ENCODE data around the gene FAM76A.
A peak's percentile ranks its signal among the peaks of the same experiment; 100 is the strongest.
"Not testable (repeated sequence)": the region's sequence is repeated elsewhere in the genome, so short reads cannot be mapped to it uniquely, and the experiment has no call there.

FAM76A gene

GRCh38 chr1:27725374-27726172 is at the start of gene FAM76A:
Gene FAM76A, plus strand, starts transcription at chr1:27725961. Its CDS starts 120 bp downstream, at chr1:27726081.
- DNase-seq = peak; percentile 100

DNA sequence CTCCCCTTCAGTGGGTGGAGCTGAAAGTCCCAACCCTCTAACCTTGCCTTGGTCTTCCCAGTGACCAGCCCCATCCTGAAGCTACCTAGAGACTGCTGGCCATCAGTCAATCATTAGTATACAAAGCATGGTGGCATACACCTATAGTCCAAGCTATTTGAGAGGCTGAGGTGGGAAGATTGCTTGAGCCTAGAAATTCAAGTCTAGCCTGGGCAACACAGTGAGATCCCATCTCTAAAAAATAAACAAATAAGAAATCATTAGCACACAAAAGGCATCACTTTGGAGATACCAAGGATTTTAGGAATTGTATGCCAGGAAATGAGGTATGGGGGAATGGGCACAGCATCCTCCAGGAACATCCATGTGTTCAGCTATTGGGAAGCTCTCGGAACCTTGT is 49.4 kb upstream of the FAM76A start:
- in situ Hi-C loops (cut with MboI; ENCODE audit: low pct_unique_long_range_greater_than_20kb, low sequenced_read_pairs) = no loop called here
- DNase-seq = no peak

More at GRCh38 chr1:27725374-27726172, at the start of gene FAM76A:
- in situ Hi-C loops (cut with MboI; ENCODE audit: low pct_unique_long_range_greater_than_20kb, low sequenced_read_pairs) = no loop called here

GRCh38 chr1:27678747-27679146 is 47.0 kb upstream of the FAM76A start:
- no peak for DNase-seq
- in situ Hi-C loops (cut with MboI; ENCODE audit: low pct_unique_long_range_greater_than_20kb, low sequenced_read_pairs) = no loop called here

DNA sequence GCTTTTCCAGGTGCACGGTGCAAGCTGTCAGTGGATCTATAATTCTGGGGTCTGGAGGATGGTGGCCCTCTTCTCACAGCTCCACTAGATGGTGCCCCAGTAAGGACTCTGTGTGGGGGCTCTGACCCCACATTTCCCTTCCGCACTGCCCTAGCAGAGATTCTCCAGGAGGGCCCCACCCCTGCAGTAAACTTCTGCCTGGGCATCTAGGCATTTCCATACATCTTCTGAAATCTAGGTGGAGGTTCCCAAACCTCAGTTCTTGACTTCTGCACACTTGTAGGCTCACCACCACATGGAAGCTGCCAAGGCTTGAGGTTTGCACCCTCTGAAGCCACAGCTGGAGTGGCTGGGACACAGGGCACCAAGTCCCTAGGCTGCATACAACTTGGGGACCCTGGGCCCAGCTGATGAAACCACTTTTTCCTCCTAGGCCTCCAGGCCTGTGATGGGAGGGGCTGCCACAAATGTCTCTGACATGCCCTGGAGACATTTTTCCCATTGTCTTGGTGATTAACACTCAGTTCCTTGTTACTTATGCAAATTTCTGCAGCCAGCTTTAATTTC is 45.5 kb upstream of the FAM76A start:
- in situ Hi-C loops (cut with MboI; ENCODE audit: low pct_unique_long_range_greater_than_20kb, low sequenced_read_pairs); DNase-seq: not testable (repeated sequence)

DNA sequence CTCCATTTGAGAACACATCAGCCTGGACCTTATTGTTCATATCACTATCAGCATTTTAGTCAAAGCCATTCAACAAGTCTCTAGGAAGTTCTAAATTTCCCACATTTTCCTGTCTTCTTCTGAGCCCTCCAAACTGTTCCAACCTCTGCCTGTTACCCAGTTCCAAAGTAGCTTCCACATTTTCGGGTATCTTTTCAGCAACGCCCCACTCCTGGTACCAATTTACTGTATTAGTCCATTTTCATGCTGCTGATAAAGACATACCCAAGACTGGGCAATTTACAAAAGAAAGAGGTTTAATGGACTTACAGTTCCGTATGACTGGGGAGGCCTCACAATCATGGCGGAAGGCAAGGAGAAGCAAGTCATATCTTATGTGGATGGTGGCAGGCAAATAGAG is 44.2 kb upstream of the FAM76A start:
- DNase-seq; in situ Hi-C loops (cut with MboI; ENCODE audit: low pct_unique_long_range_greater_than_20kb, low sequenced_read_pairs): not testable (repeated sequence)

DNA sequence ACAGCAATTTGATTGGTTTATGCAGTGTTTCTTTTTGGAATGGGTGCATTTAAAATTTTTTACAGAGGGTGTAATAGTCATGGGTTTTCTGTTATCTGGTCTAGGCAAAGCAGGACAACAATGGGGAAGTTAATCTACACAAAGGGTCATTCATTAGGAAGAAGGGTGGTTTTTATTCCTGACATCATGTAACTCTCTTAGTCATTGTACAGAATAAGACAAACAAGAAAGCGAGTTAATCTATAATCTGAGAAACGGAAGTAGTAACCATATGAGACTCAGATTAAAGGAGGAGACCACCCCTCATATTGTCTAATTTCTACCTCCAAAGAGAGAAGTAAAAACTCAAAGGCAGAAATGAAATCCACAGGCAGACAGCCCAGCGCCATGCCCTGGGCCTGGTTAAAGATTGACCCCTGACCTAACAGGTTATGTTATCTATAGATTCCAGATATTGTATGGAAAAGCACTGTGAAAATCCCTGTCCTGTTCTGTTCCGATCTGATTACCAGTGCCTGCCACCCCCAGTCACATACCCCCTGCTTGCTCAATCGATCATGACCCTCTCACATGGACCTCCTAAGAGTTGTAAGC is 43.3 kb upstream of the FAM76A start:
- in situ Hi-C loops (cut with MboI; ENCODE audit: low pct_unique_long_range_greater_than_20kb, low sequenced_read_pairs) = no loop called here
- no peak for DNase-seq

DNA sequence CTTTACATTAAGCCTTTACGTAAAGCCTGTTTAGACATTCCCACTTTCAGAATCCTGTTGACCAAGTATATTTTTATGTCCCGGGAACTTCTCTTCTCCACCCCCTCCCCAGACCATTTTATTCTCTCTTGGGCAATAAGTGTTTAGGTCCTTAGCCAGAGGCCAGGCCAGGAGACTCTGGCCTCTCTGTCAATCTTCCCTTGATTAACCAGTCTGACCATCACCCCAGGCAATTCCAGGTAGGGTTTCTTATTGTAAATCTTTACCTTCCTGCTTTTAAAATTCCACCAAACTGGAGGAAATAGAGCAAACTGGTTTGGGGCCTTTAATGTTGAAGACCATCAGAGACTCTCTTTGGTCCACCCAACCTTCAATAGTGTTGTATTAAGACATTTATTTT is 41.6 kb upstream of the FAM76A start:
- in situ Hi-C loops (cut with MboI; ENCODE audit: low pct_unique_long_range_greater_than_20kb, low sequenced_read_pairs) = no loop called here
- DNase-seq = no peak

- in situ Hi-C loops (cut with MboI; ENCODE audit: low pct_unique_long_range_greater_than_20kb, low sequenced_read_pairs) = no loop called here
- no peak for DNase-seq
Measured at GRCh38 chr1:27686223-27686990, 39.4 kb upstream of the FAM76A start.

DNA sequence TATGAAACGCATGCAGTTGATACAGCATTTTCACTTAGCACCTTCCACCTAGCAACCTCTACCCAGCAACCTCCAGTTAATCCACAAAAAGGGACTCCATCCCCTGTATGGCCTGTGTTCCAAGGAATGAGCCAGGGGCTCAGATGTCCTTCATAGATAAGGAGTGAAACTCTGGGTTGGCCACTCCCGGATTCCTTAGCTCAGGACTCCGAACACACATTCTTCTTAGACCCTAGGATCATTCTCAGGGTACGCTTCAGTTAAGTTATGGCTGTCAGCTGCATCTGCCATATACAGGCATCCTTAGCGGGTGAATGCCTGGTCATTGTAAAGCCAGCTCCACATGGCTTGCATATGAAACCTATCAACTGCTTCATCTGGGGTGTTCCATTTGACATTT is 37.9 kb upstream of the FAM76A start:
- in situ Hi-C loops (cut with MboI; ENCODE audit: low pct_unique_long_range_greater_than_20kb, low sequenced_read_pairs) = no loop called here
- no peak for DNase-seq

GRCh38 chr1:27689423-27690173 is 36.2 kb upstream of the FAM76A start:
- in situ Hi-C loops (cut with MboI; ENCODE audit: low pct_unique_long_range_greater_than_20kb, low sequenced_read_pairs) = no loop called here
- no peak for DNase-seq

- in situ Hi-C loops (cut with MboI; ENCODE audit: low pct_unique_long_range_greater_than_20kb, low sequenced_read_pairs) = no loop called here
- no peak for DNase-seq
Measured at GRCh38 chr1:27690183-27690582, 35.6 kb upstream of the FAM76A start.

DNA sequence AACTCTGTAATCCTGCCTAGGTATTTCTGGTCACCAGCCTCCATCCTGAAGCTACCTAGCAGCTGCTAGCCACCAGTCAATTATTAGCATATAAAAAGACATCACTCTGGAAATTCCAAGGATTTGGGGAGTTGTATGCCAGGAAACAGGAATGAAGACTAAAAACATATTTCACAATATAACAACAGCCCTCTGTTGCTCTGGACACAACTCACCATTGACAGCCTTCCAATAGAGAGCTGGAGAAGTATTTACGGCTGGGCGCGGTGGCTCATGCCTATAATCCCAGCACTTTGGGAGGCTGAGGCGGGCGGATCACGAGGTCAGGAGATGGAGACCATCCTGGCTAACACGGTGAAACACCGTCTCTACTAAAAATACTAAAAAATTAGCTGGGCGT is 28.9 kb upstream of the FAM76A start:
- DNase-seq; in situ Hi-C loops (cut with MboI; ENCODE audit: low pct_unique_long_range_greater_than_20kb, low sequenced_read_pairs): not testable (repeated sequence)

GRCh38 chr1:27704958-27705357 is 20.8 kb upstream of the FAM76A start:
- no peak for DNase-seq
- in situ Hi-C loops (cut with MboI; ENCODE audit: low pct_unique_long_range_greater_than_20kb, low sequenced_read_pairs) = no loop called here

- DNase-seq = no peak
- in situ Hi-C loops (cut with MboI; ENCODE audit: low pct_unique_long_range_greater_than_20kb, low sequenced_read_pairs) = no loop called here
Measured at GRCh38 chr1:27705545-27705944, 20.2 kb upstream of the FAM76A start.

- DNase-seq = no peak
- in situ Hi-C loops (cut with MboI; ENCODE audit: low pct_unique_long_range_greater_than_20kb, low sequenced_read_pairs) = no loop called here
Measured at GRCh38 chr1:27710574-27710973, 15.2 kb upstream of the FAM76A start.

DNA sequence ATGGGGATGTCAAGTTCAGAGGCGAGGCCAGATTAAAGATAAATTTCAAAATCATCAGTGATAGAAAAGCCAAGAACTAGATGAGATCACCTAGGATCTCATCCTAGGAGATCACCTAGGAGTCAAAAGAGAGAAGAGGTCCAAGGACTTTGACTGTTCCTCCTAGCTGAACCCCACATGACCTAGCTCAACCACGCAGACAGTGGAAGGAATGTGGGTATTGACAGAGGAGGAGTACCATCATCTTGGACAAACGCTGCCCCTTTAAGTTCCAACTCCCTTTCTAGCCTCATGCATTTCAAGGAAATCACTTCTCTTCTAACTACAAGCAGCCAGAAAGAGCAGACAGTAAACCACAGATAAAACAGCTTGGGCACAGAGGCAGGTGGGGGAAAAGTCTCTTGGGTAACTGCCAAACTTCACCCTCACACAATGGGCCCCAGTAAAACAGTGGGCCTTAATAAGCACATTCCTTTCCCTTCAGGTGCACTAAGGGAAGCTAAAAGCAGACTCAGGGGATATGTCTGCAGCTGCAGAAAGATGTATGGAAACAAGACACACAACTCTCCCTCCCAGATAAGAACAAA is 12.5 kb upstream of the FAM76A start:
- in situ Hi-C loops (cut with MboI; ENCODE audit: low pct_unique_long_range_greater_than_20kb, low sequenced_read_pairs) = no loop called here
- no peak for DNase-seq

GRCh38 chr1:27713869-27714513 is 11.8 kb upstream of the FAM76A start:
- no peak for DNase-seq
- in situ Hi-C loops (cut with MboI; ENCODE audit: low pct_unique_long_range_greater_than_20kb, low sequenced_read_pairs) = no loop called here

DNA sequence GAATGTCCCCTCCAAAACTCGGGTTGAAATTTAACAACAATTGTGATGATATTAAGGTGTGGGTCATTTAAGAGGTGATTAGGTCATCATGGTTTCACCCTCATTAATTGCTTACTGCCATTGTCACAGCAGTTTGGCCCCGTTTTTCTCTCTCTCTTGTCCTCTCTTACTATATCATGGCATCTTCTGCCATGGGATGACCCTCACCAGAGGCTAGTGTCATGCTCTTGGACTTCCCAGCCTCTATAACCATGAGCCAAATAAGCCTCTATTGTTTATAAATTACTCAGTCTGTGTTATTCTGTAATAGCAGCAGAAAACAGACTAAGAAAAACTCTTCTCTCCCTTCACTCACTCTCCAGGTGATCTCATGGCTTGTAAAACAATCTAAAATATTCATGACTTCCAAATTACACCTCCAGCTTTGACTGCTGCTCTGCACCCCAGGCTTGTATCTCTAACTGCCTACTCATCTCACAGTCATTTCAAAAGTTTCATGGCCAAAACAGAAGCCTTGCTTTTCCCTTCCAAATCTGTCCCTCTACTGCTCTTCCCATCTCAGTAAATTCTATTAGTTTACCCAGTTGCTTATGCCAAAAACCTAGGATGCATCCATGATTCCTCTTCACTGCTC is 9.4 kb upstream of the FAM76A start:
- in situ Hi-C loops (cut with MboI; ENCODE audit: low pct_unique_long_range_greater_than_20kb, low sequenced_read_pairs) = no loop called here
- no peak for DNase-seq

Data from KBM-7 (cell line).